Chondrocyte (in vitro differentiated cells): ENCODE measurements around the gene ZNF821. TPM values are rescaled to one million over a fixed set of nuclear protein-coding genes. Genes with fewer than 3 reads are reported as not detected.

Source experiments
- DNase-seq: peaks from one replicate; pipeline ENCODE4 v3.0.0; 2021; ENCODE audit warnings: mixed read lengths, low spot score
- H3K27ac Mint-ChIP-seq: one replicate; pipeline ENCODE4 v1.8.0; 2021; ENCODE audit warnings: mild to moderate bottlenecking, moderate library complexity, mixed read lengths; ENCODE audit not compliant: unreplicated experiment
- H3K27me3 Mint-ChIP-seq: 2 replicates; pipeline ENCODE4 v1.8.0; 2021; ENCODE audit warnings: low read depth, mixed read lengths
- H3K36me3 Mint-ChIP-seq: 2 replicates; pipeline ENCODE4 v1.8.0; 2021; ENCODE audit warnings: low read depth, mixed read lengths
- H3K4me1 Mint-ChIP-seq: 2 replicates; pipeline ENCODE4 v1.8.0; 2021; ENCODE audit warnings: low read depth, mild to moderate bottlenecking, mixed read lengths
- H3K4me3 Mint-ChIP-seq: one replicate; pipeline ENCODE4 v1.8.0; 2021; ENCODE audit warnings: mild to moderate bottlenecking, moderate library complexity, mixed read lengths; ENCODE audit not compliant: unreplicated experiment
- H3K9me3 Mint-ChIP-seq: 2 replicates; pipeline ENCODE4 v1.8.0; 2021; ENCODE audit warnings: low read depth, mixed read lengths
- CTCF ChIP-seq: fragments of 200-600 bp; sonication (generic); IDR thresholded peaks from 2 replicates; pipeline ENCODE4 v1.5.0; 2021; ENCODE audit warnings: antibody characterized with exemption, mild to moderate bottlenecking, moderate library complexity
- long read RNA-seq: library from polyadenylated mRNA; stranded (forward); transcript quantifications from one replicate; pipeline ENCODE4 v2.0.0, GENCODE V29; 2021
- total RNA-seq: library from RNA; stranded (reverse); gene quantifications from 3 replicates; pipeline ENCODE4 v1.2.1, GENCODE V29; 2021

The ZNF821 gene
- total RNA-seq: 10.6 to 12.0 TPM (median 11.2 TPM) in 3 replicates
- long read RNA-seq, partial matches to known transcripts: 0 of 26 reads
- long read RNA-seq, other reads (novel, unspliced or antisense): 19 of 26 reads

GRCh38 chr16:71883849-71884638, at the start of gene ZNF821:
TSS of gene ZNF821 (minus strand) at chr16:71884182. CDS start at chr16:71879946, 4,236 bp downstream.
- H3K4me3 Mint-ChIP-seq: peak within 1 kb of the TSS; percentile 98
- no peaks in the 10 kb centered on the region for H3K27me3 Mint-ChIP-seq
- peak within 1 kb of the TSS; percentile 95 for H3K27ac Mint-ChIP-seq
- DNase-seq: no peak
- peaks cover 16% of the 10 kb centered on the region for H3K4me1 Mint-ChIP-seq
- no peaks in the 10 kb centered on the region for H3K9me3 Mint-ChIP-seq
- peak; percentile 74 for TF ChIP-seq CTCF
- peaks cover 10% of the 10 kb centered on the region for H3K36me3 Mint-ChIP-seq

- H3K4me1 Mint-ChIP-seq: peaks cover 22% of the 10 kb centered on the region
- TF ChIP-seq CTCF: no peak
- no peaks in the 10 kb centered on the region for H3K27me3 Mint-ChIP-seq
These were observed 49.0 kb upstream of the ZNF821 start for GRCh38 chr16:71933017-71933416.

GRCh38 chr16:71931599-71931998, 47.6 kb upstream of the ZNF821 start:
- Mint-ChIP-seq H3K9me3 (no peaks in the 10 kb centered on the region), H3K27me3 (no peaks in the 10 kb centered on the region), H3K4me3 (no peak overlapping the region), H3K27ac (no peak overlapping the region), H3K36me3 (peaks cover 32% of the 10 kb centered on the region), H3K4me1 (peaks cover 36% of the 10 kb centered on the region)
- no peak for TF ChIP-seq CTCF
- DNase-seq: no peak

More at GRCh38 chr16:71933017-71933416, 49.0 kb upstream of the ZNF821 start:
- peaks cover 22% of the 10 kb centered on the region for H3K36me3 Mint-ChIP-seq
- H3K9me3 Mint-ChIP-seq: no peaks in the 10 kb centered on the region
- DNase-seq: no peak
- no peak overlapping the region for H3K27ac Mint-ChIP-seq
- no peak overlapping the region for H3K4me3 Mint-ChIP-seq

GRCh38 chr16:71931001-71931400, 47.0 kb upstream of the ZNF821 start:
- TF ChIP-seq CTCF: no peak

GRCh38 chr16:71930013-71930563, 46.1 kb upstream of the ZNF821 start:
- Mint-ChIP-seq H3K9me3 (no peaks in the 10 kb centered on the region), H3K4me1 (peaks cover 38% of the 10 kb centered on the region), H3K27me3 (no peaks in the 10 kb centered on the region), H3K36me3 (peaks cover 32% of the 10 kb centered on the region), H3K4me3 (no peak overlapping the region), H3K27ac (no peak overlapping the region)
- no peak for TF ChIP-seq CTCF
- no peak for DNase-seq

More at GRCh38 chr16:71931001-71931400, 47.0 kb upstream of the ZNF821 start:
- Mint-ChIP-seq H3K36me3 (peaks cover 35% of the 10 kb centered on the region), H3K27ac (no peak overlapping the region), H3K4me3 (no peak overlapping the region), H3K4me1 (peaks cover 38% of the 10 kb centered on the region), H3K9me3 (no peaks in the 10 kb centered on the region), H3K27me3 (no peaks in the 10 kb centered on the region)
- no peak for DNase-seq
